Kidney (tissue), 14 donors: Measurements from ENCODE around the gene PHLDB1. TPM values are rescaled to one million over a fixed set of nuclear protein-coding genes. Genes with fewer than 3 reads are reported as not detected.

Experiments used
- DNase-seq, 5 donors: peaks; one replicate each; pipeline ENCODE4 v3.0.0-alpha.2; 2013 to 2020
- FAIRE-seq: peaks from 2 replicates; lab custom pipeline; 2012; peaks lifted over from hg19 to GRCh38; lab: Jason Lieb, UNC
- H3K27ac ChIP-seq, 2 donors: one replicate each; pipeline ENCODE4 v1.7.0; 2013; ENCODE audit warnings: low read depth in 2 of 2, low read length in 2 of 2, inconsistent platforms in 1 of 2
- H3K27me3 ChIP-seq: one replicate; pipeline ENCODE4 v1.7.1; 2013; ENCODE audit warnings: low read length, inconsistent platforms; ENCODE audit not compliant: control insufficient read depth, insufficient read depth
- H3K36me3 ChIP-seq, 3 donors: one replicate each; pipeline versions ENCODE4 v1.7.0 to v1.7.1; 2013; ENCODE audit warnings: low read length in 3 of 3, control low read depth in 1 of 3, inconsistent platforms in 1 of 3; ENCODE audit not compliant: insufficient read depth in 3 of 3, control insufficient read depth in 2 of 3
- H3K4me1 ChIP-seq, 3 donors: one replicate each; pipeline versions ENCODE4 v1.7.0 to v1.7.1; 2013; ENCODE audit warnings: low read length in 3 of 3, inconsistent platforms in 1 of 3, low read depth in 1 of 3; ENCODE audit not compliant: control insufficient read depth in 2 of 3, insufficient read depth in 2 of 3
- H3K4me3 ChIP-seq, 3 donors: one replicate each; pipeline versions ENCODE4 v1.7.0 to v1.8.1; 2013; ENCODE audit warnings: low read length in 3 of 3, control low read depth in 1 of 3, inconsistent platforms in 1 of 3
- H3K9ac ChIP-seq, 3 donors: one replicate each; pipeline versions ENCODE4 v1.7.0 to v1.7.1; 2013; ENCODE audit warnings: low read length in 3 of 3, control low read depth in 1 of 3, inconsistent platforms in 1 of 3
- H3K9me3 ChIP-seq, 3 donors: one replicate each; pipeline versions ENCODE4 v1.7.0 to v1.7.1; 2013; ENCODE audit warnings: low read length in 3 of 3, control low read depth in 1 of 3, inconsistent platforms in 1 of 3; ENCODE audit not compliant: control insufficient read depth in 2 of 3, insufficient read depth in 1 of 3
- CTCF ChIP-seq: IDR thresholded peaks from 3 replicates; pipeline ENCODE4 v1.5.1; 2012; ENCODE audit warnings: mild to moderate bottlenecking, moderate library complexity, borderline replicate concordance; ENCODE audit not compliant: insufficient read depth; ENCODE audit errors: extremely low read depth
- intact Hi-C: fragments of 100-400 bp; cut with DNase I; formaldehyde crosslinking; loops from one replicate; pipeline ENCODE4 v1.11.1; 2022
- polyA plus RNA-seq: library from polyadenylated mRNA; stranded (reverse); fragments of 350-450 nt; fragmentation: Illumina TruSeq; extraction: RNeasy Lipid Tissue Mini Kit (QIAGEN cat#74804); gene quantifications from one replicate; pipeline ENCODE4 v1.2.3, GENCODE V29; 2014; ENCODE audit warnings: low read depth, low replicate concordance; ENCODE audit not compliant: insufficient read depth
- total RNA-seq: library from RNA; stranded (reverse); fragmentation: NEBNext Ultra II Directional; extraction: Animal tissue kit (Norgen Biotek cat#: 25700); gene quantifications from one replicate; pipeline ENCODE4 v1.2.1, GENCODE V29; 2021
- donor health status: control.
- donor health status: control.
- donor health status: control.
- donor health status: control.
- donor health status: control.
- donor health status: DM: yes; HTN: yes; CAD: no.
- donor health status: Normal renal cell carcinoma (clear cell type).

The PHLDB1 gene
- total and polyA plus RNA-seq, 2 donors from 2014 or later, result 39.1 to 118 TPM

GRCh38 chr11:118659314-118659952 lies 52.0 kb downstream of the PHLDB1 start:
- FAIRE-seq (peak; percentile 6), DNase-seq (peak; percentile 94 to 96 (median 95))
- Histone ChIP-seq H3K36me3 (peaks cover 4 to 19% (median 6%) of the 10 kb centered on the region in 3 donors), H3K4me1 (peaks cover 0 to 11% (median 0%) of the 10 kb centered on the region in 3 donors), H3K9me3 (no peaks in the 10 kb centered on the region), H3K27me3 (no peaks in the 10 kb centered on the region), H3K27ac (peak overlapping the region; percentile 16 to 54), H3K9ac (no peak overlapping the region), H3K4me3 (no peak overlapping the region)
- peak; percentile 95 for TF ChIP-seq CTCF
- intact Hi-C loops, result no loop called here

- intact Hi-C loops, result no loop called here
- no peak overlapping the region for H3K9ac ChIP-seq
- no peaks in the 10 kb centered on the region for H3K9me3 ChIP-seq
- H3K27me3 ChIP-seq, result no peaks in the 10 kb centered on the region
- no peak for FAIRE-seq
- H3K36me3 ChIP-seq, result peaks cover under 1 to 19% (median 6%) of the 10 kb centered on the region in 3 donors
- no peak for TF ChIP-seq CTCF
- DNase-seq, result no peak
- H3K4me3 ChIP-seq, result no peak overlapping the region
- peaks cover 0 to 11% (median 0%) of the 10 kb centered on the region in 3 donors for H3K4me1 ChIP-seq
- H3K27ac ChIP-seq, result no peak overlapping the region
Observed at GRCh38 chr11:118659953-118660680, 52.7 kb downstream of the PHLDB1 start.

GRCh38 chr11:118660681-118661424 lies 53.4 kb downstream of the PHLDB1 start:
- H3K4me3 ChIP-seq, result no peak overlapping the region
- no peak overlapping the region for H3K9ac ChIP-seq
- no peak overlapping the region for H3K27ac ChIP-seq
- no peaks in the 10 kb centered on the region for H3K9me3 ChIP-seq
- H3K27me3 ChIP-seq, result no peaks in the 10 kb centered on the region
- FAIRE-seq (no peak), DNase-seq (no peak)
- TF ChIP-seq CTCF, result no peak
- peaks cover 0 to 11% (median 0%) of the 10 kb centered on the region in 3 donors for H3K4me1 ChIP-seq
- intact Hi-C loops, result no loop called here
- peaks cover 0 to 12% (median 3%) of the 10 kb centered on the region in 3 donors for H3K36me3 ChIP-seq
